GM19023 (cell line): ENCODE data around the gene NDUFV1.
A peak's percentile ranks its signal among the peaks of the same experiment; 100 is the strongest.
"Not testable (repeated sequence)": the region's sequence is repeated elsewhere in the genome, so short reads cannot be mapped to it uniquely, and the experiment has no call there.

Experiments used
- ATAC-seq: cut with Tn5 transposase; IDR thresholded peaks from one replicate; pipeline ENCODE4 v1.9.1; 2021; ENCODE audit warnings: mild to moderate bottlenecking, moderate library complexity; ENCODE audit not compliant: unreplicated experiment

NDUFV1 gene

GRCh38 chr11:67626970-67627369 lies 20.2 kb downstream of the NDUFV1 start:
- ATAC-seq, result no peak

GRCh38 chr11:67627441-67627811 lies 20.7 kb downstream of the NDUFV1 start:
- no peak for ATAC-seq

GRCh38 chr11:67627812-67628624 lies 21.3 kb downstream of the NDUFV1 start:
- no peak for ATAC-seq

GRCh38 chr11:67628710-67629385 lies 22.1 kb downstream of the NDUFV1 start:
- ATAC-seq, result no peak

- ATAC-seq, result peak; percentile 44
Measured at GRCh38 chr11:67629386-67630227, 22.9 kb downstream of the NDUFV1 start, which contains the start of gene NUDT8. NUDT8 (minus strand) TSS chr11:67629937; CDS start chr11:67629911, 26 bp downstream.

- peak; percentile 64 for ATAC-seq
Measured at GRCh38 chr11:67630228-67630942, 23.6 kb downstream of the NDUFV1 start.

- ATAC-seq, result no peak
Measured at GRCh38 chr11:67630943-67631331, 24.2 kb downstream of the NDUFV1 start.

- ATAC-seq, result no peak
Measured at GRCh38 chr11:67631411-67631810, 24.7 kb downstream of the NDUFV1 start.

GRCh38 chr11:67631853-67632174 lies 25.1 kb downstream of the NDUFV1 start:
- no peak for ATAC-seq

GRCh38 chr11:67632175-67632981 lies 25.6 kb downstream of the NDUFV1 start:
- ATAC-seq, result no peak

- no peak for ATAC-seq
Measured at GRCh38 chr11:67632982-67633755, 26.4 kb downstream of the NDUFV1 start.

GRCh38 chr11:67633758-67634365 lies 27.1 kb downstream of the NDUFV1 start:
- ATAC-seq, result no peak

GRCh38 chr11:67634366-67635230 lies 27.9 kb downstream of the NDUFV1 start:
- ATAC-seq, result no peak

GRCh38 chr11:67635231-67635521 lies 28.4 kb downstream of the NDUFV1 start:
- no peak for ATAC-seq

- ATAC-seq, result no peak
Measured at GRCh38 chr11:67636962-67637361, 30.2 kb downstream of the NDUFV1 start.

- not testable (repeated sequence) for ATAC-seq
Measured at GRCh38 chr11:67637441-67637840, 30.7 kb downstream of the NDUFV1 start.

- no peak for ATAC-seq
Measured at GRCh38 chr11:67638535-67639437, 32.0 kb downstream of the NDUFV1 start.
